BLaER1 (cell line): ENCODE results near the gene RTEL1.
"Not testable (repeated sequence)": the region's sequence is repeated elsewhere in the genome, so short reads cannot be mapped to it uniquely, and the experiment has no call there.

ENCODE experiments used
- H3K27ac ChIP-seq: shearing (Covaris generic); formaldehyde crosslinking; 2 replicates; pipeline ENCODE4 v1.8.1; 2022
- H3K27me3 ChIP-seq: shearing (Covaris generic); formaldehyde crosslinking; 2 replicates; pipeline ENCODE4 v1.8.1; 2022
- H3K36me3 ChIP-seq: shearing (Covaris generic); formaldehyde crosslinking; 2 replicates; pipeline ENCODE4 v1.8.1; 2022
- H3K4me1 ChIP-seq: shearing (Covaris generic); formaldehyde crosslinking; 2 replicates; pipeline ENCODE4 v1.8.1; 2022
- H3K4me2 ChIP-seq: shearing (Covaris generic); formaldehyde crosslinking; 2 replicates; pipeline ENCODE4 v1.8.1; 2022
- H3K4me3 ChIP-seq: shearing (Covaris generic); formaldehyde crosslinking; 2 replicates; pipeline ENCODE4 v1.8.1; 2022
- H3K9ac ChIP-seq: shearing (Covaris generic); formaldehyde crosslinking; 2 replicates; pipeline ENCODE4 v1.8.1; 2022
- H3K9me3 ChIP-seq: shearing (Covaris generic); formaldehyde crosslinking; 2 replicates; pipeline ENCODE4 v1.8.1; 2022
- H4K20me1 ChIP-seq: shearing (Covaris generic); formaldehyde crosslinking; 2 replicates; pipeline ENCODE4 v1.8.1; 2022
- Cebpa-rat ChIP-seq: shearing (Covaris generic); IDR thresholded peaks from 2 replicates; pipeline ENCODE4 v1.8.1; 2022

Gene RTEL1

DNA sequence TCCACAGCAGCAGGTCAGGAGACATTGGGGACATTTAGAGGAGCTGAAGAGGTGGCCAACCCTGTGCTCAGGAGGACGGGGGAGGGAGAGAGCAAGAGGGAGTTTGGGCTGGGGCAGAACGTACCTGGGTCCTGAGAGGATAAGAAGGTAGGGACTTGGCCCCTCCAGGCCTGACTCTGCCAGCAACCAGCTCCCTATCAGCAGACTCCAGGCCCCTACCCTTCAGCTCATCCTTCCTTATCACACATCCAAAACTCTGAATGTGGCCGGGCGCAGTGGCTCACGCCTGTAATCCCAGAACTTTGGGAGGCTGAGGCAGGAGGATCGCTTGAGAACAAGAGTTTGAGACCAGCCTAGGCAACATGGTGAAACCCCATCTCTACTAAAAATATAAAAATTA, 9.9 kb upstream of the RTEL1 start:
- H3K4me3 ChIP-seq, result no peak overlapping the region
- peaks cover 45% of the 10 kb centered on the region for H4K20me1 ChIP-seq
- H3K9me3 ChIP-seq, result no peaks in the 10 kb centered on the region
- H3K9ac ChIP-seq, result no peak overlapping the region
- H3K4me2 ChIP-seq, result peak overlapping the region; percentile 36; the same call in 1 of the 2 replicates
- peaks cover 32% of the 10 kb centered on the region for H3K4me1 ChIP-seq
- no peaks in the 10 kb centered on the region for H3K27me3 ChIP-seq
- H3K27ac ChIP-seq, result no peak overlapping the region
- H3K36me3 ChIP-seq, result peaks cover 26% of the 10 kb centered on the region
- TF ChIP-seq Cebpa-rat, result no peak

DNA sequence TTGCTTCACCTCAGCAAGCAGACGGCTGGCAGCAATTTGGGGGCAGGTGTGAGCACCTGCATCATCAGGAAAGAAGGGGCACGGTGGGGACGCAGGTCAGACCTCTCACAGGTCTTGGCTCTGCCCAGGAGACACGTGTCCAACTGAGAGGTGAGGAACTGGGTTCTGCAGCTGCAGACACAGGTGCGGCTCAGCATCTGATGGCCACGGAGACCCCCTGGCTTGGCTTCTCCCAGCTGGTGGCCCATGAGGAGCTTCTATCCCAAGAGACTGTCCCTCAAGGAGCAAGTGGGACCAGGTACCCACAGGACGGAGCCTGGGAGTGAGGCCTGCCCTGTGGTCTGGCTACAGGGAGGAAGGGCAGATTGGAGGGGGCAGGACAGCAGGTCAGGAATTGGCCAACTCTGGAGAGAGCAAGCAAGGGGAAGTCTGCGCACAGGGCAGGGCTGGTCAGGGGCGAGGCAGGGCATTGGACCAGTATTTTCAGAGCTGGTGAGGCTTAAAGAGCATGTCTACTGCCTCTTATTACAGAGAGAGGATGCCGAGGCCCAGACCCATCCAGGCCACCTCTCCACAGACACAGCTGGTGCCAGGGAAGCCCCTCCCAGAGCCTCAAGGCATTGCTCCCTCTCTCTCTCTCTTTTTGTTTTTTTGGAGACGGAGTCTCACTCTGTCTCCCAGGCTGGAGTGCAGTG, 9.1 kb upstream of the RTEL1 start:
- no peak overlapping the region for H3K4me3 ChIP-seq
- no peak overlapping the region for H3K27ac ChIP-seq
- H3K9me3 ChIP-seq, result no peaks in the 10 kb centered on the region
- H4K20me1 ChIP-seq, result peaks cover 45% of the 10 kb centered on the region
- peaks cover 34% of the 10 kb centered on the region for H3K4me1 ChIP-seq
- H3K4me2 ChIP-seq, result peak overlapping the region; percentile 36
- TF ChIP-seq Cebpa-rat, result no peak
- peaks cover 26% of the 10 kb centered on the region for H3K36me3 ChIP-seq
- no peaks in the 10 kb centered on the region for H3K27me3 ChIP-seq
- no peak overlapping the region for H3K9ac ChIP-seq

GRCh38 chr20:63650486-63650885, 7.6 kb upstream of the RTEL1 start:
- H3K9ac ChIP-seq, H3K27ac ChIP-seq, H3K4me2 ChIP-seq, H3K9me3 ChIP-seq, H3K27me3 ChIP-seq, H3K4me3 ChIP-seq: not testable (repeated sequence)
- Histone ChIP-seq H4K20me1 (peaks cover 45% of the 10 kb centered on the region), H3K4me1 (peaks cover 49% of the 10 kb centered on the region), H3K36me3 (peaks cover 26% of the 10 kb centered on the region)

GRCh38 chr20:63651942-63652191, 6.2 kb upstream of the RTEL1 start:
- Histone ChIP-seq H3K9ac (peak overlapping the region; percentile 89), H3K9me3 (no peaks in the 10 kb centered on the region), H3K4me3 (peak overlapping the region; percentile 97), H4K20me1 (peaks cover 45% of the 10 kb centered on the region), H3K27me3 (no peaks in the 10 kb centered on the region), H3K27ac (peak overlapping the region; percentile 90), H3K4me2 (peak overlapping the region; percentile 99), H3K4me1 (peaks cover 63% of the 10 kb centered on the region), H3K36me3 (peaks cover 15% of the 10 kb centered on the region)
- TF ChIP-seq Cebpa-rat, result no peak

- no peaks in the 10 kb centered on the region for H3K9me3 ChIP-seq
- peaks cover 68% of the 10 kb centered on the region for H3K4me1 ChIP-seq
- H3K4me3 ChIP-seq, result peak overlapping the region; percentile 97
- H3K9ac ChIP-seq, result peak overlapping the region; percentile 89
- H3K27ac ChIP-seq, result peak overlapping the region; percentile 90
- TF ChIP-seq Cebpa-rat, result no peak
- peaks cover 45% of the 10 kb centered on the region for H4K20me1 ChIP-seq
- peak overlapping the region; percentile 99 for H3K4me2 ChIP-seq
- H3K36me3 ChIP-seq, result peaks cover 15% of the 10 kb centered on the region
- H3K27me3 ChIP-seq, result no peaks in the 10 kb centered on the region
Observed at GRCh38 chr20:63652192-63652980, 5.7 kb upstream of the RTEL1 start.

- Histone ChIP-seq H3K9me3 (no peaks in the 10 kb centered on the region), H3K27ac (peak within 1 kb of the TSS; percentile 96), H3K4me1 (peaks cover 68% of the 10 kb centered on the region), H3K27me3 (no peaks in the 10 kb centered on the region), H3K4me2 (peak within 1 kb of the TSS; percentile 99), H4K20me1 (peaks cover 40% of the 10 kb centered on the region), H3K4me3 (peak within 1 kb of the TSS; percentile 97), H3K9ac (peak within 1 kb of the TSS; percentile 89), H3K36me3 (peaks cover 11% of the 10 kb centered on the region)
- TF ChIP-seq Cebpa-rat, result no peak
Observed at GRCh38 chr20:63653041-63653973, 4.8 kb upstream of the RTEL1 start, which contains the start of gene STMN3. Gene STMN3 (minus strand): TSS chr20:63653424. CDS start chr20:63653345, 79 bp downstream.

GRCh38 chr20:63653974-63654668, 4.0 kb upstream of the RTEL1 start:
- peaks cover 32% of the 10 kb centered on the region for H4K20me1 ChIP-seq
- no peaks in the 10 kb centered on the region for H3K27me3 ChIP-seq
- H3K27ac ChIP-seq, result peak overlapping the region; percentile 96
- H3K4me3 ChIP-seq, result peak overlapping the region; percentile 67
- peak overlapping the region; percentile 98 for H3K4me2 ChIP-seq
- peak overlapping the region; percentile 89 for H3K9ac ChIP-seq
- TF ChIP-seq Cebpa-rat, result no peak
- no peaks in the 10 kb centered on the region for H3K9me3 ChIP-seq
- H3K36me3 ChIP-seq, result peaks cover 3% of the 10 kb centered on the region
- peaks cover 64% of the 10 kb centered on the region for H3K4me1 ChIP-seq

DNA sequence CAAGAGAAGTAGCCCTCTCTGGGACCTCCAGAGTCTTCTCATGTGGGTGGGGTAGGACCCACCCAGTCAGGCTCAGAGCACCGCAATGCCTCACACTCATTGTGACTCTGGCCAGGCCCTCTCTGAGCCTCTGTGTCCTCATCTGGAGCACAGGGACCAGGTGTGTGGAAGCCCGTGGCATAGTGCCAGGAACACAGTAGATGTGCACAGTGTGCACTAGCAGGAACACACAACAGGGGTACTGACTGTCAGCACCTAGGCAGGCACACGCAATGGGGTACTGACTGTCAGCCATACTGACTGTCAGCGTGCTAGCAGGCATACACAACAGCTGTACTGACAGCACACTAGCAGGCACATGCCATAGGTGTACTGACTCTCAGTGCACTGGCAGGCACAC, 2.9 kb upstream of the RTEL1 start:
- Histone ChIP-seq H4K20me1 (peaks cover 20% of the 10 kb centered on the region), H3K36me3 (peaks cover 10% of the 10 kb centered on the region), H3K4me3 (0 out of 2 replicates have a peak overlapping the region, but pooled peaks have one; percentile 6)

GRCh38 chr20:63656451-63656850, 1.7 kb upstream of the RTEL1 start:
- Histone ChIP-seq H4K20me1 (peaks cover 11% of the 10 kb centered on the region), H3K4me3 (no peak overlapping the region; the same call in 1 of the 2 replicates), H3K4me2 (peak overlapping the region; percentile 99), H3K9me3 (no peaks in the 10 kb centered on the region), H3K27me3 (no peaks in the 10 kb centered on the region), H3K36me3 (peaks cover 22% of the 10 kb centered on the region), H3K9ac (peak overlapping the region; percentile 97; the same call in 1 of the 2 replicates), H3K27ac (peak overlapping the region; percentile 99; the same call in 1 of the 2 replicates), H3K4me1 (peaks cover 60% of the 10 kb centered on the region)
- TF ChIP-seq Cebpa-rat, result no peak

More for the DNA sequence above, 2.9 kb upstream of the RTEL1 start:
- H3K27me3 ChIP-seq, result no peaks in the 10 kb centered on the region
- peak overlapping the region; percentile 96 for H3K27ac ChIP-seq
- peaks cover 68% of the 10 kb centered on the region for H3K4me1 ChIP-seq
- H3K9ac ChIP-seq, result peak overlapping the region; percentile 89
- no peak for TF ChIP-seq Cebpa-rat
- H3K9me3 ChIP-seq, result no peaks in the 10 kb centered on the region
- H3K4me2 ChIP-seq, result peak overlapping the region; percentile 98
